GM19463 (cell line): ENCODE results near the gene SGPL1.
"Not testable (repeated sequence)": the region's sequence is repeated elsewhere in the genome, so short reads cannot be mapped to it uniquely, and the experiment has no call there.

Experiments
- ATAC-seq: cut with Tn5 transposase; IDR thresholded peaks from one replicate; pipeline ENCODE4 v1.9.1; 2021; ENCODE audit warnings: mild to moderate bottlenecking, moderate library complexity; ENCODE audit not compliant: unreplicated experiment

Gene SGPL1, protein sequence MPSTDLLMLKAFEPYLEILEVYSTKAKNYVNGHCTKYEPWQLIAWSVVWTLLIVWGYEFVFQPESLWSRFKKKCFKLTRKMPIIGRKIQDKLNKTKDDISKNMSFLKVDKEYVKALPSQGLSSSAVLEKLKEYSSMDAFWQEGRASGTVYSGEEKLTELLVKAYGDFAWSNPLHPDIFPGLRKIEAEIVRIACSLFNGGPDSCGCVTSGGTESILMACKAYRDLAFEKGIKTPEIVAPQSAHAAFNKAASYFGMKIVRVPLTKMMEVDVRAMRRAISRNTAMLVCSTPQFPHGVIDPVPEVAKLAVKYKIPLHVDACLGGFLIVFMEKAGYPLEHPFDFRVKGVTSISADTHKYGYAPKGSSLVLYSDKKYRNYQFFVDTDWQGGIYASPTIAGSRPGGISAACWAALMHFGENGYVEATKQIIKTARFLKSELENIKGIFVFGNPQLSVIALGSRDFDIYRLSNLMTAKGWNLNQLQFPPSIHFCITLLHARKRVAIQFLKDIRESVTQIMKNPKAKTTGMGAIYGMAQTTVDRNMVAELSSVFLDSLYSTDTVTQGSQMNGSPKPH

GRCh38 chr10:70815504-70816219 is at the start of gene SGPL1:
Gene SGPL1, plus strand, starts transcription at chr10:70815948. Its CDS starts 906 bp downstream, at chr10:70816854.
- peak; percentile 91 for ATAC-seq

GRCh38 chr10:70768026-70768685 is 47.6 kb upstream of the SGPL1 start:
- ATAC-seq = not testable (repeated sequence)

GRCh38 chr10:70769121-70769520 is 46.6 kb upstream of the SGPL1 start:
- ATAC-seq = no peak

- ATAC-seq = no peak
Observed at GRCh38 chr10:70770001-70770400, 45.7 kb upstream of the SGPL1 start.

GRCh38 chr10:70770516-70770915 is 45.2 kb upstream of the SGPL1 start:
- ATAC-seq = not testable (repeated sequence)

DNA sequence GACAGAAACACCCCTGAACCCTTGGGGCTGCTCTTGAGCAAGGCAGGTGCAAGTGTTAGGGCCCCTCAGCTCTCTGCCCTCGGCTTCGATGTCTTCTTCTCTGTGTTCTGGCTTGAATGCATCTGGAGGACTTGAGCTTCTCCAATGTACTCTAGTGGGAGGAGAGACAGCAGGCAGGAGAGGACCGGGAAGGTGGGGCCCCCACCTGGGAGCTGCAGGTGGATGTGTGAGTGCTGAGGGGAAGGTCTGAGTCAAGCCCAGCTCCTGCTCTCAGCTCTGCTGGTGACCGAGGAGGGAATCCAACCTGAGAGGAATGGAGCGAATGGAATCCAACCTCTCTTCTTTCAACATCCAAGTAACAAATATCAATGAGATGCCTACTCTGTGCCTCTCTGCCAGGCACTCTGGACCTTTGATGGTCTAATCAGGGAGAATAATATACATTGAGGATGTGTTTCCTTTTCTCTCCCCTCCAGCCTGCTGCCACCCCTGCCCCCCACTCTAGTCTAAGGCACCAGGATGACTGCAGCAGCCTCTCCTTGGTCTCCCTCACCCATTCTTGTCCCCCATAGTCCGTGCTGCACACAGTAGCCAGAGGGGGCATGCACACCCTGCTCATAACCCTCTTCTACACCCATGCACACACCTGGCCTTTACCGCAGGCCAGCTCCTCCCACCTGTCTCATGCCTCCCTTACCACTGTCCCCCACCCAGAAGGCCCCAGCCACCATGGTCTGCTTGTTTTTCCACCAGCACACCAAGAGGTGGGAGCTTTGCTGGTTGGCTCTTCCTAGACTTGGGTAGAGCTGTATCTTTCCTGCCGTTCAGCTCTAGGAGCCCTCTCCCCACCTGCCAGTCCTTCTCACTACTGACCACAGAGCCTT is 44.2 kb upstream of the SGPL1 start:
- ATAC-seq = no peak

DNA sequence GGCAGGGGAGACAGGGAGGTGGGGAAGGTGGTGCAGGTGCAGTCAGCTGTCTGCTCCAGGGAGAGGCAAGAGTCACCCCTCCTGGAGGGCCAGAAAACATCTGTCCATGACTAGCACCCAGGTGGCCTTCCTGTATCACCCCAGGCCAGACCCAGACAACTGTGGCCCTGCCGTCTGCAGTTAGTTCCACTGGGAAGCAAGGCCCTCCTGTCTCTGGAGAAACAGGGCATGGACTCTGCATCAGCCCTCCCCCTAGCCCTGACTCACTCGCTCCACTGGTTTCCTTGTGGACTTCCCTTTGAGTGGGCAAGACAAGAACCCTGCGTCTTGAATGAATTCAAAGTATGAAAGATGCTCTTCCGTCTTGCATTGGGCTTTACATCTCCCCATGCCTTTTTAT is 43.1 kb upstream of the SGPL1 start:
- no peak for ATAC-seq

DNA sequence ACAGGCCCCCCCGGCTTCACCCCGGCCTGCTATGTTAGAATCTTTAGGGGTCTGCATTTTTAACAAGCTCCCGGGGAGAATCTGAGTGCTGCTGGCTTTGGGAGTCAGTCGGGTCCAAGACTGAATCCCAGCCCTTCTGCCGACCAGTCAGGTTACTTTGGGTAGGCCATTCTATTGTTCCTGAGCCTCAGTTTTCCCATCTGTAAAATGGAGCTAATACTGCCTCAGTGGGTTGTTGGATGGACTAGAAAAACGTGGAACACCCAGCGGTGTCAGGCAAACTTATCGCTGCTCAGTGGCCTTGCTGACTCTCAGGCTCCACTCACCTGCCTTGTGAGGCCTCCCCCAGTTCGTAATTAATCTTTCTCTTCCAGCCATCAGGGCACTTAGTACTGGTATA is 42.3 kb upstream of the SGPL1 start:
- ATAC-seq = no peak

- ATAC-seq = no peak
Observed at GRCh38 chr10:70773965-70774809, 41.6 kb upstream of the SGPL1 start.

DNA sequence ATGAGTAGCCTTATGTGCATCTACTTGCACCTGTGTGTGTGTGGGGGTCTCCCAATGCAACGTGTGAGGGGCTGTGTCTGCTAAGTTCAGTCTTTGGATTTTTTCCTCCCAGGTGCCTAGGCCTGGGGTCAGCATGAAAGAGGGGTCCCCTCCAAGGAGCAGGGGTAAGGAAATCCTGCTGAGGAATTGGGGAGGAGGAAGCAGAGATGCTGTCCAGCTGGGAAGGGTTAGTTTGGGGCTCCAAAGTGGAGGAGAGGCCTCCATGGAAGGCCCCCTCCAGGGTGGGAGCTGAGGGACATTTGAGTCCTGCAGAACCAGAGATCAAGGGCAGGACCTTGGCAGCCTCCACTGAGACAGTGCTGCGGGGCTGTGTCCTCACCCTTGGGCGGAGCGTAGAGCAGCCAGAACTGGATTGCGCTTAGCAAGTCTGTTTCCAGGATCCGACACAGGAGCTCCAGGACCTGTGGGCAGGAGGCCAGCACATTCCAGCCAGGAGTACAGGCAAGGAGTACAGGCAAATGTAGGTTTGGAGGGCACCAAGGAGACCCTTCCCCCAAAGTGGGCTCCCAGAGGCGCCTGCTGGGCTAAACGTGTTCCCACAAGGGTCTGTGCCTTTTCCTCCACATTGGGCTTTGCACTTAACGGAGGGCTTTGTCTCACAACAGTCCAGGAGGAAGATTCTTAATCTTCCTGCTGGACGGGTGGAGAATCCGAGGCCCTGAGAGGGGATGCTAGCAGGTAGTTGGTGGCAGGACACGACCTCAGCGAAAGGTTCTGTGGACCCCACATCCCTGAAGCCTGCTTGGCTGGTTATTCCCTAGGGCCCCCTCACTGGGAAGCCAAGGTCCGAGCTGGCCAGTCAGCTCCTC is 40.7 kb upstream of the SGPL1 start:
- no peak for ATAC-seq

DNA sequence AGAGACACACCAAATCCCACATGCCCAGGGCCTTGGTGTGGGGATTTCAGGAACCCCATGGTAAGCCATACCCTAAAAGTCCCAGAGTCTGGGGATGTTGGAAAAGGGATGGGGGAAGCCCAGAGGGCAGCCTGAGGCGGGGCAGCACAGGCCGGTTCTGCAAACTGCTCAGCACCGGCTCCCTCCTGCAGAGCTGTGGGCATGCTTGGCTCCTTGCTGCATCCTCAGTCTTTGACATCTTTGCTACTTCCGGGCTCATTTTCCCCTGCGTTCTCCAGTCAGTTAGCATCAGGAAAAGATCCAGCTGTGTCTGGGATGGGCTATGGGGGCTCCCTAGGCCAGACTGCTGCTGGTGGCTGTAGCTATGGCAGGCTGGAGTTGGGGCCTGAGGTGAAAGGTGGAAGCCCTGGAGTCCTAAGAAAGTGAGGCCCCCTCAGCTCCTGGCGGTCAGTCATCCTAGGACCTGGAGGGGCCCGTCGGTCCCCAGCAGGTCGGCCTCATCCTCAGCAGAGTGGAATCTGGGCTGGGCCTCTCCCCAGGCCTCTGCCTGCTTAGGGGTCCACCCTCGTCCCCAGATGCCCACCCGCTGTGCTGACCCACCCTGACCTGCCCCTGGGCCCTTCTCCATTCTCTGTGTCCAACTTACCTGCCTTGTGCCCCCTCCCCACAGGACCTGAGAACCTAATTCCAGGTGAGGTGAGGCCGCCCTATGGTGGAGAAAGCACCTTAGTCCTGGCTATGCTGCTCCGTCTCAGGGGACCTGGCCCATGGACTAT is 39.9 kb upstream of the SGPL1 start:
- no peak for ATAC-seq

DNA sequence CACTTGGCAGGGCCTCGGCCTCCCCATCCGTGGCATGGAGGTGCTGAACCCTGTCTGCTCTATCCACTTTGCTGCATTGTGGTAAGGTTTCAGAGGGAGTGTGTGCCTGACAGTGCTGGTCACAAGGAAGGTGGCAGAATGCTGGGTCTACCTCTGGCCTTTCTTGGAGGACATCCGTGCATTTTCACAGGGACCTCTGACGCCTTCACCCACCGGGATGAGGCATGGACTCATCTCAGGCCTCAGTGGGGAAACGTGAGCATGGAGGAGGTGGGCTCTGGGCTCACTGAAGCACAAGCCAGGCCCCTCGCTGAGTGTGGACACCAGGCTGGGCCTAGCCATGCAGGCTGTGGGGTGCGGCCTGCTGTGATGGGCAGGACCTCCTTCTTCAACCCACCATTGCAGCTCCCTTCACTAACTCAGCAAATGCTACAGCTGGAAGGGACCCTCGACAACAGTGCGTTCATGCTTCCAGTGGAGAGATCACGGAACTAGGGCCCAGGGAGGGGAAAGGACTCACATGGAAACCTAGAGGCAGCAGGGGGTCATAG is 39.2 kb upstream of the SGPL1 start:
- no peak for ATAC-seq

- no peak for ATAC-seq
Observed at GRCh38 chr10:70777063-70777875, 38.5 kb upstream of the SGPL1 start.

- no peak for ATAC-seq
Observed at GRCh38 chr10:70778267-70778924, 37.4 kb upstream of the SGPL1 start.

- ATAC-seq = no peak
Observed at GRCh38 chr10:70779088-70779487, 36.7 kb upstream of the SGPL1 start.
